Esophagus (tissue), 2 donors: ENCODE results near the gene USF3. TPM values are rescaled to one million over a fixed set of nuclear protein-coding genes. Genes with fewer than 3 reads are reported as not detected.

ENCODE experiments used
- H3K27ac ChIP-seq, 2 donors: one replicate each; pipeline ENCODE4 v1.5.1; 2013; ENCODE audit warnings: low read depth in 2 of 2, mild to moderate bottlenecking in 2 of 2, inconsistent platforms in 1 of 2, low read length in 1 of 2, moderate library complexity in 1 of 2
- H3K27me3 ChIP-seq, 2 donors: one replicate each; pipeline ENCODE4 v1.6.1; 2013; ENCODE audit warnings: low read length in 2 of 2, control low read depth in 1 of 2, mild to moderate bottlenecking in 1 of 2; ENCODE audit not compliant: insufficient read depth in 2 of 2, control insufficient read depth in 1 of 2
- H3K36me3 ChIP-seq, 2 donors: one replicate each; pipeline ENCODE4 v1.6.1; 2013; ENCODE audit warnings: low read length in 1 of 2; ENCODE audit not compliant: control insufficient read depth in 2 of 2, insufficient read depth in 2 of 2
- H3K4me1 ChIP-seq, 2 donors: one replicate each; pipeline ENCODE4 v1.6.1; 2013; ENCODE audit warnings: low read length in 1 of 2; ENCODE audit not compliant: control insufficient read depth in 2 of 2, insufficient read depth in 2 of 2
- H3K4me3 ChIP-seq, 2 donors: one replicate each; pipeline ENCODE4 v1.5.1; 2013; ENCODE audit warnings: low read length in 2 of 2, mild to moderate bottlenecking in 2 of 2, low read depth in 1 of 2, moderate library complexity in 1 of 2
- H3K9me3 ChIP-seq, 2 donors: one replicate each; pipeline ENCODE4 v1.6.1; 2013; ENCODE audit warnings: mild to moderate bottlenecking in 2 of 2, low read depth in 1 of 2, low read length in 1 of 2, moderate library complexity in 1 of 2; ENCODE audit not compliant: control insufficient read depth in 2 of 2, insufficient read depth in 1 of 2
- WGBS, 2 donors: extraction: QIAGEN DNeasy Blood & Tissue Kit; methylation state at CpG; one replicate each; pipeline ENCODE4 v1.1.7; 2013; 5-methylcytosine and 5-hydroxymethylcytosine counted together
- polyA plus RNA-seq, 2 donors: library from polyadenylated mRNA; stranded (reverse); fragments of 200-250 nt; gene quantifications; one replicate each; pipeline ENCODE4 v1.2.3, GENCODE V29; 2013
- donor health status: healthy with polysubstance abuse.
- donor health status: Bipolar disorder and iron deficiency.

USF3 gene
- polyA plus RNA-seq, 2 donors = 2.9 to 3.8 TPM

DNA sequence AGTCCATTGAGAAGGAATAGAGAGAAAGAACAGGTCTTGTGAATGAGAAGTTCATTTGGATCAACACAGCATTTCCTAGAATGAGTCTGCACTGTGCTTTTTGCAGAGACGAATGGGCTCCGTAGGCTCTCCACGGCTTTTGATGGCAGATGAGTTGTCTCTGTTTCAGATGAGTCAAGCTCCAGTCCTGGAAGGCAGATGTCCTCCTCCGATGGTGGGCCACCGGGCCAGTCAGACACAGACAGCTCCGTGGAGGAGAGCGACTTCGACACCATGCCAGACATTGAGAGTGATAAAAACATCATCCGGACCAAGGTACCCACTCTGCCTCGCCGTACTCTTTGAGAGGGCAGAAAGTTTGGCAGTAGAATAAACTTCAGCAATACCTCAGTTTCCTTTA lies 93.6 kb downstream of the USF3 start:
- H3K27me3 ChIP-seq = no peaks in the 10 kb centered on the region
- no peak overlapping the region for H3K4me3 ChIP-seq
- WGBS, 2 donors = 95 to 96% methylated on average over 11 of the region's 11 CpGs

DNA sequence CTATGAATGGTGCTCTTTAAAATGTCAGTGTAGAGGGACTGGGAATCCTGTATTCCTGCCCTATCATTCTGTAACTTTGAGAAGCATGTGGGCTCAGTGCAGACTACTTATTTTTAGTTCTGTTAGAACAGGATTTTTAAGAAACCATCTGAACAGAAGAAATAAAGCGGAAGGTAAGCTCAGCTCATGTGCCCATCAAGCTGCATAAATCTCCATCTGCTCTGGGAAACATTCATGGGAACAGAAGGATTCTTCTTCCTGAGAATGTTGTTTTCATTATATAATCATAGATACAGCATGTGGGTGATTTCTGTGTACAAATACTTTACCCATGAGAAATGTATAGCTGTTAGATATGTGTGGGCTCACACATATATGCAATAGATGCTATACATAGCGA lies 94.2 kb downstream of the USF3 start:
- H3K9me3 ChIP-seq = no peaks in the 10 kb centered on the region
- H3K27ac ChIP-seq = no peak overlapping the region
- H3K4me1 ChIP-seq = no peaks in the 10 kb centered on the region
- no peaks in the 10 kb centered on the region for H3K27me3 ChIP-seq
- no peaks in the 10 kb centered on the region for H3K36me3 ChIP-seq
- H3K4me3 ChIP-seq = no peak overlapping the region
- 96 to 97% methylated on average over 2 of the region's 2 CpGs for WGBS, 2 donors

More for the DNA sequence above, 93.6 kb downstream of the USF3 start:
- Histone ChIP-seq H3K4me1 (no peaks in the 10 kb centered on the region), H3K27ac (no peak overlapping the region), H3K9me3 (no peaks in the 10 kb centered on the region), H3K36me3 (no peaks in the 10 kb centered on the region)

DNA sequence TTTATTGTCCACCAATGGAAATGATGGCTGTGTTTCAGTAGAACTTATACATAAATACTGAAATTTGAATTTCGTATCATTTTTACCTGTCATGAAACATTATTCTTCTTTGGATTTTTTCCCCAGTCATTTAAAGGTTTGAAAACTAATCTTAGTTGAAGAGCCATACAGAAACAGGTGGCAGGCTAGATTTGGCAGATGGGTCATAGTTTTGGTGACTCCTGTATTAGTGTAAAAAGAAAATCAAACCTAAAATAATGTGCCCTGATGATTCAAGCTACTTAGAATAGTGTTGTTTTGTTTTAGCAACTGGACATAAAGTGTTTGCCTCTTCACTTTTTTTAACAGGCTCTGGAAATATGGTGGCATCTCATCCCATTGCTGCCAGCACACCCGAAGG lies 95.2 kb downstream of the USF3 start:
- Histone ChIP-seq H3K27ac (no peak overlapping the region), H3K4me1 (no peaks in the 10 kb centered on the region), H3K9me3 (no peaks in the 10 kb centered on the region), H3K4me3 (no peak overlapping the region), H3K36me3 (no peaks in the 10 kb centered on the region), H3K27me3 (no peaks in the 10 kb centered on the region)
- 92 to 94% methylated on average over 2 of the region's 2 CpGs for WGBS, 2 donors

DNA sequence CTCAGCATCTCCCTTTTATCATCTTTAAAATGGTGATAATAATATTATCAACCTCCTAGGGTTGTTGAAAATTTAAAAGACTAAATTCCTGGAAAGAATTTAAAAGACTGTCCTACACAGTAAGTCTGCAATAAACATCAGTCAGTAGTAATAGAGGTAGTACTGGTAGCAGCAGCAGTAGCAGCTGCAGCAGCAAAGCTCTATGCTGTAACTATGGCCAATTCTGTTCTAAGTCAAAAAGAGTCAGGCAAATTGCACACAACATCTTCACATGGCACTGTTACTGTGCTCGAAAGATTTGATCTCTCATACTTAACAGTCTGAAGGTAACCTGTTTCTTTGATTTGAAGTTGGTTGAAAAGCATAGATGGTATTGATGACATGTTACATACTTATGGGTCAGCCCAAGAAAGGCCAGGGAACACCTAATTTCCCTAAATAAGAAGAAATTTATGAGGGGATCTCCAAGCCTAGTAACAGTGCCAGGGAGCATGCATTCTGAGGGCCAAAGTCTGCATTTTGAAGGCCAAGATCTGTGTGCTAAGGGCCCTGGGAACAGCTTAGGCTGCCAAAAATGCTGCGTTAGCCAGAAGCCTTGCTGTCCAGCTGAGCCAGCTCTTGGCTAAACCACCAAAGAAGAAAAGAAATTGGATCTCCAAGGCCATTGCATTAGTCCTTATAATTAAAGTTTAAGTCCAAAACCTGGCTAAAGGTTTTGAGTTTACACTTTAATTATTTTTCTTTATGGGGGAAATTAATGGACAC lies 95.8 kb downstream of the USF3 start:
- H3K4me3 ChIP-seq = no peak overlapping the region
- H3K27ac ChIP-seq = no peak overlapping the region
- WGBS, 2 donors = 79 to 83% methylated on average over 2 of the region's 2 CpGs
- no peaks in the 10 kb centered on the region for H3K27me3 ChIP-seq
- no peaks in the 10 kb centered on the region for H3K36me3 ChIP-seq
- H3K9me3 ChIP-seq = no peaks in the 10 kb centered on the region
- no peaks in the 10 kb centered on the region for H3K4me1 ChIP-seq

Other genes with a start within 250 kb of the USF3 start
- 1 to 10 TPM; 2.7 to 2.8 TPM for gene SPICE1, start 181.5 kb downstream of the USF3 start, polyA plus RNA-seq
- gene SIDT1, start 164.1 kb downstream of the USF3 start, polyA plus RNA-seq = 1 to 10 TPM in 1 of 2 donors, under 1 TPM in 1; 0.41 to 1.0 TPM
- gene NAA50, start 49.6 kb upstream of the USF3 start, polyA plus RNA-seq = 10 to 100 TPM; 24.7 to 69.7 TPM
- gene ATP6V1A, start 50.4 kb upstream of the USF3 start, polyA plus RNA-seq = 10 to 100 TPM; 16.1 to 16.6 TPM
- 10 to 100 TPM in 1 of 2 donors, 1 to 10 TPM in 1; 5.9 to 21.1 TPM for gene GRAMD1C, start 142.1 kb upstream of the USF3 start, polyA plus RNA-seq